HG02610 (cell line): ENCODE results near the gene GHR.

Experiments
- ATAC-seq: cut with Tn5 transposase; IDR thresholded peaks from one replicate; pipeline ENCODE4 v1.9.1; 2021; ENCODE audit warnings: mild to moderate bottlenecking, moderate library complexity; ENCODE audit not compliant: unreplicated experiment

Gene GHR

DNA sequence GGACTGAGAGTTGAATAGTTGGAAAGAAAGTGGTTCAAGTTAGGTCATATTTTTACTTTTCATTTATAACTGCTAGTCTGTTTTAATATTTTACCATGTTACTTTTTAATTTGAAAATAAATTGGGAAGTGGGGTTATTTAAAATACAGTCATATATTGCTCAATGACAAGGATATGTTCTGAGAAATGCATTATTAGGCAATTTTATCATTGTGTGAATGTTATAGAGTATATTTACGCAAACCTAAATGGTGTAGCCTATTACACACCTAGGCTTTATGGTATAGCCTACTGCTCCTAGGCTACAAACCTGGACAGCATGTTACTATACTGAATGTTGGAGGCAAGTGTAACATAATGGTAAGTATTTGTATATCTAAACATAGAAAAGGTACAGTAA lies 338.6 kb downstream of the GHR start:
- no peak for ATAC-seq

DNA sequence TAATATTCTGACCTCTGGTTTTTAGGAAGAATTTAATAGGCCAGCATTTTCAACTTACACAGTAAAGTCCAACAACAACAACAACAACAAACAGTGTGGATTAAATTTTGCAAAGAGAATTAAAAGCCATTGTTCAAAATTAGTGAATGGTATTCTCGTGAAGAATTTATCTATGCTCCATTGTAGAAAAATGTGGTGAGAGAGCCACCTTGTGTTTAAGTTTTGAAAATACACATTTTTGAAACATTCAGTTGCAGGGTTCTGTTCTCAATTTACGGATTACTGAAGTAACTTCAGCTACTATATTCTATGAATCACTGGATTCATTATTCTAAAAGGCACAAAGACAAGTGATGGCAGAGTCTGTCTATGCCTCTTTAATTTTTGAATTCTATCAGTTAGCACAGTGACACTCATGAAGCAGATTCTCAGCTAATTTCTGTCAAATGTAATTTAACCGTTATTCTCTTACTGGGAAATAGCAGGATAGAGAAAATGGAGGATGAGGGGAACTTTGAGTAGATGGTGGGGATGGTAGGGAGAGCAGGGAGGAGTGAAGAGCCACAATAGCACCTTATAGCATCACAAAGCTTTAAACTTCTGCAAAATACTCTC lies 344.4 kb downstream of the GHR start:
- ATAC-seq = no peak

DNA sequence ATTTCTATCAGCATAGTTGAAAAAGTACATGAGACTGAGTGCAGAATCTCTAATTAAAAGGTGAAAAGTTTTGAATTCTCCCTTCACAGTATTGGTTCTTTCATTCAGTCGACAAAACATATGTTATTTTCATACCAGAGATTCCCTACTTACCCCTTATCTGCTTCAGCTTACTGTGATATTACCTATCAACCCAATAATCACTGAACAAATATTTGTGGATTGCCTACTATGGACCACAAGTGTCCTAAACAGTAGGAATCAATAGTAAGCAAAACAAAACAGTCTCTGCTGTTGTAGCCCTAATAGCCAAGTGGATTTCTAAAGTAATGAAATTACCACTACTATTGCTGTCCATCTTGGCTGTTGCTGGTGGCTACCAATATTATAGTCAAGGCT lies 344.9 kb downstream of the GHR start:
- no peak for ATAC-seq

DNA sequence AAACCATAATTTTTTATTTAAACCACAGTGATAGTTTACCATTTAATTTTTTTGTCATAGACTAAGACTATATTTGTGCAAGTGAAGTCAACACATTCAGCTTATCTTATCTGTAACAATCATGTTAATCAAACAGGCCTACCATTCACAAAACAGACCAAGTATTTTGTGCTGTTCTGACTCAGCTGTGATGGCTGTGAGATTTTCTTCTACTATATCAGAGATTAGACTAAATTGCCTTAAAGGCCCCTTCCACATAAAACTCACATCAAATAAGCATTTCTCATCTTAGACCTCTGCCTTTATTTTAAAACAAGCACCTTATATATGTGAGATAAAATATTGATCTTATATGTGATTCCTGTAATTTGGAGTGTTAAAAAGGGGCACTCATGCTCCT lies 346.8 kb downstream of the GHR start:
- ATAC-seq = no peak
